Measurements from ENCODE around the gene STOML1.

The STOML1 gene

GRCh38 chr15:73990250-73991005, 1.7 kb downstream of the STOML1 start:
- Histone ChIP-seq H3K4me1 (ENCODE audit: insufficient read depth, low read length) (no peaks in the 10 kb centered on the region; the same call in 1 of the 2 replicates), H3K4me3 (ENCODE audit: low read length) (no peak overlapping the region), H3K9ac (ENCODE audit: low read depth, low read length) (no peak overlapping the region), H3K27ac (ENCODE audit: low read length) (no peak overlapping the region), H3K9me3 (ENCODE audit: insufficient read depth, low read depth, low read length) (no peaks in the 10 kb centered on the region), H3K27me3 (ENCODE audit: insufficient read depth, low read length) (0 out of 2 replicates have a peak, but pooled peaks cover 11% of the 10 kb centered on the region), H3K36me3 (ENCODE audit: insufficient read depth, low read depth, low read length) (no peaks in the 10 kb centered on the region)

GRCh38 chr15:73989001-73989798, 2.9 kb downstream of the STOML1 start:
- H3K4me1 ChIP-seq (ENCODE audit: insufficient read depth, low read length), result no peaks in the 10 kb centered on the region; the same call in 1 of the 2 replicates
- no peak overlapping the region for H3K9ac ChIP-seq (ENCODE audit: low read depth, low read length)

GRCh38 chr15:73988445-73988969, 3.6 kb downstream of the STOML1 start:
- H3K9ac ChIP-seq (ENCODE audit: low read depth, low read length), result no peak overlapping the region

More at GRCh38 chr15:73989001-73989798, 2.9 kb downstream of the STOML1 start:
- no peak overlapping the region for H3K27ac ChIP-seq (ENCODE audit: low read length)
- H3K4me3 ChIP-seq (ENCODE audit: low read length), result no peak overlapping the region
- no peaks in the 10 kb centered on the region for H3K9me3 ChIP-seq (ENCODE audit: insufficient read depth, low read depth, low read length)
- no peaks in the 10 kb centered on the region for H3K36me3 ChIP-seq (ENCODE audit: insufficient read depth, low read depth, low read length)
- H3K27me3 ChIP-seq (ENCODE audit: insufficient read depth, low read length), result 0 out of 2 replicates have a peak, but pooled peaks cover 11% of the 10 kb centered on the region

GRCh38 chr15:73987681-73988444, 4.2 kb downstream of the STOML1 start:
- Histone ChIP-seq H3K4me3 (ENCODE audit: low read length) (no peak overlapping the region), H3K36me3 (ENCODE audit: insufficient read depth, low read depth, low read length) (no peaks in the 10 kb centered on the region), H3K9ac (ENCODE audit: low read depth, low read length) (no peak overlapping the region), H3K9me3 (ENCODE audit: insufficient read depth, low read depth, low read length) (no peaks in the 10 kb centered on the region), H3K4me1 (ENCODE audit: insufficient read depth, low read length) (no peaks in the 10 kb centered on the region; the same call in 1 of the 2 replicates), H3K27ac (ENCODE audit: low read length) (no peak overlapping the region), H3K27me3 (ENCODE audit: insufficient read depth, low read length) (0 out of 2 replicates have a peak, but pooled peaks cover 4% of the 10 kb centered on the region)

More at GRCh38 chr15:73988445-73988969, 3.6 kb downstream of the STOML1 start:
- H3K4me1 ChIP-seq (ENCODE audit: insufficient read depth, low read length), result no peaks in the 10 kb centered on the region; the same call in 1 of the 2 replicates
- H3K4me3 ChIP-seq (ENCODE audit: low read length), result no peak overlapping the region
- no peaks in the 10 kb centered on the region for H3K9me3 ChIP-seq (ENCODE audit: insufficient read depth, low read depth, low read length)
- no peak overlapping the region for H3K27ac ChIP-seq (ENCODE audit: low read length)
- 0 out of 2 replicates have a peak, but pooled peaks cover 7% of the 10 kb centered on the region for H3K27me3 ChIP-seq (ENCODE audit: insufficient read depth, low read length)
- no peaks in the 10 kb centered on the region for H3K36me3 ChIP-seq (ENCODE audit: insufficient read depth, low read depth, low read length)

GRCh38 chr15:73987250-73987649, 4.8 kb downstream of the STOML1 start:
- Histone ChIP-seq H3K27me3 (ENCODE audit: insufficient read depth, low read length) (0 out of 2 replicates have a peak, but pooled peaks cover 4% of the 10 kb centered on the region), H3K9ac (ENCODE audit: low read depth, low read length) (no peak overlapping the region), H3K27ac (ENCODE audit: low read length) (no peak overlapping the region), H3K36me3 (ENCODE audit: insufficient read depth, low read depth, low read length) (no peaks in the 10 kb centered on the region), H3K4me1 (ENCODE audit: insufficient read depth, low read length) (no peaks in the 10 kb centered on the region; the same call in 1 of the 2 replicates), H3K9me3 (ENCODE audit: insufficient read depth, low read depth, low read length) (no peaks in the 10 kb centered on the region), H3K4me3 (ENCODE audit: low read length) (no peak overlapping the region)

GRCh38 chr15:73986776-73987056, 5.4 kb downstream of the STOML1 start:
- no peak overlapping the region for H3K4me3 ChIP-seq (ENCODE audit: low read length)
- H3K27ac ChIP-seq (ENCODE audit: low read length), result no peak overlapping the region
- 0 out of 2 replicates have a peak, but pooled peaks cover 4% of the 10 kb centered on the region for H3K27me3 ChIP-seq (ENCODE audit: insufficient read depth, low read length)
- H3K9me3 ChIP-seq (ENCODE audit: insufficient read depth, low read depth, low read length), result no peaks in the 10 kb centered on the region
- no peaks in the 10 kb centered on the region for H3K36me3 ChIP-seq (ENCODE audit: insufficient read depth, low read depth, low read length)
- no peaks in the 10 kb centered on the region; the same call in 1 of the 2 replicates for H3K4me1 ChIP-seq (ENCODE audit: insufficient read depth, low read length)
- H3K9ac ChIP-seq (ENCODE audit: low read depth, low read length), result no peak overlapping the region

- no peak overlapping the region for H3K4me3 ChIP-seq (ENCODE audit: low read length)
- no peak overlapping the region for H3K9ac ChIP-seq (ENCODE audit: low read depth, low read length)
- H3K36me3 ChIP-seq (ENCODE audit: insufficient read depth, low read depth, low read length), result no peaks in the 10 kb centered on the region
- no peak overlapping the region for H3K27ac ChIP-seq (ENCODE audit: low read length)
- H3K9me3 ChIP-seq (ENCODE audit: insufficient read depth, low read depth, low read length), result no peaks in the 10 kb centered on the region
- H3K4me1 ChIP-seq (ENCODE audit: insufficient read depth, low read length), result no peaks in the 10 kb centered on the region
- H3K27me3 ChIP-seq (ENCODE audit: insufficient read depth, low read length), result peaks cover 4% of the 10 kb centered on the region; the same call in 1 of the 2 replicates
These were observed 5.9 kb downstream of the STOML1 start for GRCh38 chr15:73986055-73986775.

- no peak overlapping the region for H3K4me3 ChIP-seq (ENCODE audit: low read length)
- no peaks in the 10 kb centered on the region for H3K9me3 ChIP-seq (ENCODE audit: insufficient read depth, low read depth, low read length)
- no peak overlapping the region for H3K27ac ChIP-seq (ENCODE audit: low read length)
- no peak overlapping the region for H3K9ac ChIP-seq (ENCODE audit: low read depth, low read length)
- no peaks in the 10 kb centered on the region; the same call in 1 of the 2 replicates for H3K27me3 ChIP-seq (ENCODE audit: insufficient read depth, low read length)
- H3K4me1 ChIP-seq (ENCODE audit: insufficient read depth, low read length), result no peaks in the 10 kb centered on the region
- no peaks in the 10 kb centered on the region for H3K36me3 ChIP-seq (ENCODE audit: insufficient read depth, low read depth, low read length)
These were observed 6.8 kb downstream of the STOML1 start for GRCh38 chr15:73985101-73985873.

GRCh38 chr15:73984208-73984979, 7.7 kb downstream of the STOML1 start:
- no peaks in the 10 kb centered on the region; the same call in 1 of the 2 replicates for H3K27me3 ChIP-seq (ENCODE audit: insufficient read depth, low read length)
- no peak overlapping the region for H3K27ac ChIP-seq (ENCODE audit: low read length)
- no peak overlapping the region for H3K9ac ChIP-seq (ENCODE audit: low read depth, low read length)
- no peak overlapping the region for H3K4me3 ChIP-seq (ENCODE audit: low read length)
- no peaks in the 10 kb centered on the region for H3K4me1 ChIP-seq (ENCODE audit: insufficient read depth, low read length)
- H3K9me3 ChIP-seq (ENCODE audit: insufficient read depth, low read depth, low read length), result no peaks in the 10 kb centered on the region
- no peaks in the 10 kb centered on the region for H3K36me3 ChIP-seq (ENCODE audit: insufficient read depth, low read depth, low read length)

- no peak overlapping the region for H3K9ac ChIP-seq (ENCODE audit: low read depth, low read length)
- no peaks in the 10 kb centered on the region; the same call in 1 of the 2 replicates for H3K27me3 ChIP-seq (ENCODE audit: insufficient read depth, low read length)
- no peaks in the 10 kb centered on the region for H3K36me3 ChIP-seq (ENCODE audit: insufficient read depth, low read depth, low read length)
- no peaks in the 10 kb centered on the region for H3K9me3 ChIP-seq (ENCODE audit: insufficient read depth, low read depth, low read length)
- H3K4me1 ChIP-seq (ENCODE audit: insufficient read depth, low read length), result no peaks in the 10 kb centered on the region
- H3K4me3 ChIP-seq (ENCODE audit: low read length), result no peak overlapping the region
- H3K27ac ChIP-seq (ENCODE audit: low read length), result no peak overlapping the region
These were observed 8.3 kb downstream of the STOML1 start for GRCh38 chr15:73983773-73984172.
